Endothelial cell (in vitro differentiated cells): Measurements from ENCODE around the gene LARGE1. TPM values are rescaled to one million over a fixed set of nuclear protein-coding genes. Genes with fewer than 3 reads are reported as not detected.

ENCODE experiments used
- DNase-seq: peaks from one replicate; pipeline ENCODE4 v3.0.0; 2021; ENCODE audit warnings: low spot score
- H3K27ac Mint-ChIP-seq: one replicate; pipeline ENCODE4 v1.8.0; 2021; ENCODE audit warnings: mixed read lengths, inconsistent platforms; ENCODE audit not compliant: unreplicated experiment
- H3K27me3 Mint-ChIP-seq: one replicate; pipeline ENCODE4 v1.8.0; 2021; ENCODE audit warnings: mild to moderate bottlenecking, moderate library complexity, mixed read lengths, inconsistent platforms; ENCODE audit not compliant: unreplicated experiment
- H3K36me3 Mint-ChIP-seq: one replicate; pipeline ENCODE4 v1.8.0; 2021; ENCODE audit warnings: mild to moderate bottlenecking, low read depth, mixed read lengths, inconsistent platforms; ENCODE audit not compliant: unreplicated experiment
- H3K4me1 Mint-ChIP-seq: one replicate; pipeline ENCODE4 v1.8.0; 2021; ENCODE audit warnings: mild to moderate bottlenecking, mixed read lengths, inconsistent platforms; ENCODE audit not compliant: unreplicated experiment
- H3K4me3 Mint-ChIP-seq: one replicate; pipeline ENCODE4 v1.8.0; 2021; ENCODE audit warnings: mild to moderate bottlenecking, mixed read lengths, inconsistent platforms; ENCODE audit not compliant: unreplicated experiment
- H3K9me3 Mint-ChIP-seq: one replicate; pipeline ENCODE4 v1.8.0; 2021; ENCODE audit warnings: mixed read lengths, inconsistent platforms; ENCODE audit not compliant: unreplicated experiment
- CTCF ChIP-seq: fragments of 200-600 bp; sonication (generic); IDR thresholded peaks from one replicate; pipeline ENCODE4 v1.5.0; 2021; ENCODE audit warnings: antibody characterized with exemption; ENCODE audit not compliant: unreplicated experiment
- total RNA-seq: library from RNA; stranded (reverse); fragmentation: NEBNext Ultra II Directional; extraction: Animal tissue kit (Norgen Biotek cat#: 25700); gene quantifications from one replicate; pipeline ENCODE4 v1.2.1, GENCODE V29; 2021; ENCODE audit not compliant: unreplicated experiment

LARGE1 gene
- total RNA-seq, 1 donor from 2014 or later, result 25.4 TPM

GRCh38 chr22:33921525-33922348 is 1.5 kb upstream of the LARGE1 start:
- peak; percentile 68 for DNase-seq

GRCh38 chr22:33920927-33921524 is 750 bp upstream of the LARGE1 start:
- peaks cover 8% of the 10 kb centered on the region for H3K36me3 Mint-ChIP-seq
- TF ChIP-seq CTCF, result no peak
- H3K27ac Mint-ChIP-seq, result no peak overlapping the region
- H3K4me1 Mint-ChIP-seq, result peaks cover 27% of the 10 kb centered on the region
- peaks cover 10% of the 10 kb centered on the region for H3K27me3 Mint-ChIP-seq
- no peaks in the 10 kb centered on the region for H3K9me3 Mint-ChIP-seq
- peak; percentile 100 for DNase-seq
- peak overlapping the region; percentile 96 for H3K4me3 Mint-ChIP-seq

More at GRCh38 chr22:33921525-33922348, 1.5 kb upstream of the LARGE1 start:
- Mint-ChIP-seq H3K36me3 (peaks cover 8% of the 10 kb centered on the region), H3K4me1 (peaks cover 30% of the 10 kb centered on the region), H3K9me3 (no peaks in the 10 kb centered on the region), H3K27me3 (peaks cover 10% of the 10 kb centered on the region), H3K4me3 (peak overlapping the region; percentile 96), H3K27ac (peak overlapping the region; percentile 74)
- no peak for TF ChIP-seq CTCF

GRCh38 chr22:33919391-33920196 is 682 bp downstream of the LARGE1 start:
- peaks cover 33% of the 10 kb centered on the region for H3K4me1 Mint-ChIP-seq
- peak overlapping the region; percentile 94 for H3K4me3 Mint-ChIP-seq
- TF ChIP-seq CTCF, result no peak
- H3K27ac Mint-ChIP-seq, result no peak overlapping the region
- H3K27me3 Mint-ChIP-seq, result peaks cover 10% of the 10 kb centered on the region
- H3K36me3 Mint-ChIP-seq, result peaks cover 8% of the 10 kb centered on the region
- peak; percentile 26 for DNase-seq
- H3K9me3 Mint-ChIP-seq, result no peaks in the 10 kb centered on the region

GRCh38 chr22:33918676-33919365 is 1.5 kb downstream of the LARGE1 start:
- Mint-ChIP-seq H3K4me1 (peaks cover 34% of the 10 kb centered on the region), H3K36me3 (peaks cover 8% of the 10 kb centered on the region), H3K9me3 (no peaks in the 10 kb centered on the region), H3K4me3 (peak overlapping the region; percentile 94), H3K27me3 (peaks cover 8% of the 10 kb centered on the region), H3K27ac (peak overlapping the region; percentile 36)
- TF ChIP-seq CTCF, result no peak
- no peak for DNase-seq
